HG02610 (cell line): Measurements from ENCODE around the gene SCFD1.

Experiments used
- ATAC-seq: cut with Tn5 transposase; IDR thresholded peaks from one replicate; pipeline ENCODE4 v1.9.1; 2021; ENCODE audit warnings: mild to moderate bottlenecking, moderate library complexity; ENCODE audit not compliant: unreplicated experiment

SCFD1 gene

DNA sequence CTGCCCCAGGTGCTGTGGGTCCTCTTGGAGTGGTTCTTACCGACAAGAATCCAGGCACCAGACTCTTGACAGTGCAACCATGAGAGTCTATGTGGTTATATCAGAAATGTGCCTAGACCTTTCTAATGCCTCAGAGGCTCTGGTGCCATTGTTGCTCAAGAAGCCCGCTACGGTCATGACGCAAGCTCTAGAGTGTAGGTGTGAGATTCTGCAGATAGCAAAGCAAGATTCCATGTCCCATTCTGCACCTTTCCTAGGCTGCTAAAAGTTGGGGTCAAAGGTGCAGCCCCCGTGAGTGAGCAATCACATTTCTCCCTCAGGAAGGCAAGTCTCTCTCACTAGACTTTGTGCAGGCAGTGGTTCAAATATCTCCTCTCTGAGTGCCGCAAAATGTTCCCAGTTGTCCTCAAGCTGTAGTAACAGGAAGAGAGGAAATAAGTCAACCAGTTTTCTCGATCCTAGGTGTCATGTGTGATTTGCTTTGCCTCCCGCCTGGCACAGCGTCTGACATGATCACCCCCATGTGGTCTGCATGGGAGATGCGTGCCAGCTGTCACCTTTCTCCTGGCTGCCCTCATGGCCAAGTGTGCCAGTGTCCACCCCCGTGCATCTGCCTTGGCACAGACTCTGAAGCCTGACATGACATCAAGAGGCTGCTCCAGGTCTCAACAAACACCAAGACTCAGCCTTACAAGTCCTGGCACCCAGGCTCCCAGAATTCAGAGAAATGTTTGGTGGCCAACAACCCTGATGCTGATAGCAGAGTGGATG is 129.7 kb downstream of the SCFD1 start:
- ATAC-seq: no peak

DNA sequence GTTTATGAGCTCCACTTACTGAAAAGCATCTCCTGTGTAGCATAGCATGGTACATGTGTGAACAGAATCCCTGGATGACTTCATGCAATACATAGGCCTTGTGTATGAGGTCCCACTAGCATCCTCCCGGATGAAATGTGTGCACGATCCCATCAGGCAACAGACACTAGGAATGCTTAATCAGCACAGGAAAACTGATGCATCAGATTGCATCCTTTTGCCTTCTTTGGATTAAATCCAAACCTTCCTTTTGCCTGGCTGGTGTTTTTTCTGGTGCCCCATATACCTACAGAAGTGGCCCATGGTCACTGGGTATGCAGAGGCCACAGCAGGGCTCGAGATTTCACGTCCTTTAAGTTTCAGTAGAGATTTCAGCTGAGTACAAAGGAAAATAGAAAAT is 131.3 kb downstream of the SCFD1 start:
- no peak for ATAC-seq

DNA sequence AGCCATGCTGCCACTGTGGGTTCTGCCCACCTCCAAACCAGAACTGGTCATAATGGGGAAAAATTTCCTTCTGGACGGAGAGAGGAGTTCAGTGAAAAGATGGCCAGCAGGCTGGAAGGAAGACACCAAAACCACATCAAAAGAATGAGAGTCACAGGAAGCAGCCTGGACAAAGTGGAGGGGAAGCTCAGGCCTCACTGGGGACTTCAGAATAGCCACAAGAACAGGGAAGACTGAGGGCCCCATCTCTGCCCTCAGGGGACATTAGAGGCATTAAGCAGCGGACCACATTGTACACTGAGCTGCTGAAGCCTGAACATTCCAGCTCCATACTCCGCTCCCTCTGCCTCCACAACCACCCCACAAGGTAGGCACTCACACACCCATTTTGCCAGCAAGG is 132.7 kb downstream of the SCFD1 start:
- no peak for ATAC-seq

DNA sequence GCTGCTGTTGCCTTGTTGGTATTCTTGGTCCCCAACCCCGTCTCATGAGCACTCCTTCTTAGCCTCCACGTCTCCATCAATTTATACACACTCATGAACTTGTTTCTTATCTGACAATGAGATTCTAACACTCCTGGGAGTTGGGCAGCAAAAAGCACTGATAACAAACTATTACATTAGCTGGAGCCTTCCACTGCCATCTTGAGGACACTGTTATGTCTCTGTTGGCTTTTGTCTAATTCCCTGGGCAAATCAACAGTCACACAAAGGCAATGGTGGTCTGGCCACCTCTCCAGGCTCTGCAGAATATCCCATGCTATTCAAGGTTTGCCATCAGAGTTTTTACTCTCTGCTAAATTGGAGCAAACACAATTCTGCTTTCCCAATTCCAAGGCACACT is 134.5 kb downstream of the SCFD1 start:
- no peak for ATAC-seq

DNA sequence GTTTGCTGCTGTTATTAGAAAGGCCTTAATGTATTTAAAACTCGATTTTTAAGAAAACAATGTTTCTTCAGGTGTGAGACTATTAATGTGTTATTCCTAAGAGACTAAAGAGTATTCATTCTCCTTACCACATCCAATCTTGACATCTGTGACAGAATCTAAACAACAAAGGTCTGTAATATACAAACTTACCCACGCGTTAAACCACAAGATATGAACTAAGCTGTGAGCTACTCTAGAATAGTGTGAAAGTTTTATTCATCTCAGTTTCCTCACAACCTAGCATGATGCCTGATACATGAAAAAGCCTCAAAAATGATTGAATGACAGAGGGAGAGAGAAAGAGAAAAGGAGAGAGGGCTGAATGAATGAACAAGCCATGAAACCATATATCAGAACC is 135.0 kb downstream of the SCFD1 start:
- no peak for ATAC-seq

DNA sequence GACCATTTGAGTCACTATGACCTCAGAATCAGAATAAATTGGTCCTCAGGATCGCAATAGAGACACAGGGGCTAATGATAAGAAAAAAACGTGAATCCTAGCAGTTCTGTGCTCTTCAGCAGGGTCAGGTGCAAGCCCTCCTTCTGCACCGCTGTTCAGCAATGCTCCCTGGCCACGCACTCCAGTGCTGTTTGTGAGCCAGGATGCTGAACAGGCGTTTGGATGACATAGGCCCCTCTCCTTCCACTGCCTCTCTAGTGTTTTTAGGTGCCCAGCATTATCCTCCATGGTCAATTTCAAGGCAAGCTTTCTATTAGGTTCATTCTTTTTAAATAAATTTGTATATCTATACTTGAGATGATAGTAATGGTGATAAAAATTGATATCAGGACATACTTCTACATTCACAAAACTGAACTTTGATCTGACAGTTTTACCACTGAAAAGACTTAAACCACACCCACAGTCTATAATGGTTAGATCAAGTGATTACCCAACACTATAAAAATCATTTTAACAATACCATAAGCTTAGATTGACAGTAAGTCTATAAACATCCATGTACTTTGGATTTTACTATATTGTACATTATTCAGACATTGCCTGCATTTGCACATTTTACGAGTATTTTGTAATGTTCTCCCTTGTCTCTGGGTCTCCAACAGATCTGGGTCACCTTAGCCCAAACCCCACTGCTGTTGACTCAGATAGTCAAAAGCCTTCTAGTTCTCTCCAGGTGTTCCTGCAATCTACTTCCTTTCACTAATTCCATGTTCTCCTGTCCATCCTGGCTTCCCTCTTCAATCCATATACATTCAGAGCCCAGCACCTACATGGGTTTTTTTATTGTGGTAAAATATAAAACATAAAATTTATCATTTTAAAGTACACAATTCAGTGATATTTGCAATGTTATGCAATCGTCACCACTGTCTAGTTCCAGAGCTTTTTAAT is 137.3 kb downstream of the SCFD1 start:
- ATAC-seq: no peak

DNA sequence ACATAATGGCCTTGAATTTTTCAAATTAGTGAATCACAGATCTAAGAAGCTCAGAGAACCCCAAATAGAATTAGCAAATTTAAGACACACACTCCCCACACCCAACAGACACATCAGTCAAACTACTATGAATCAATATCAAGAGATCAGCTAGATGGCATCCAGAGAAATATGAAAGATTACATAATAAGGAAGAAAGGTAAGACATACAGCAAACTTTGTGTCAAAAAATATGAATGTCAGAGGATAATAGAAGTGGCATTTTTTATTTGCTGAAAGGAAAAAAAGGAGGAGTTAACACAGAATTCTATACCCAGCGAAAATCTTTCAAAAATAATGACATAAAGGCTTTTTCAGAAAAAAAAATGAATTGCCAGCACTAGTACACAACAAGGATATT is 141.8 kb downstream of the SCFD1 start:
- ATAC-seq: no peak

DNA sequence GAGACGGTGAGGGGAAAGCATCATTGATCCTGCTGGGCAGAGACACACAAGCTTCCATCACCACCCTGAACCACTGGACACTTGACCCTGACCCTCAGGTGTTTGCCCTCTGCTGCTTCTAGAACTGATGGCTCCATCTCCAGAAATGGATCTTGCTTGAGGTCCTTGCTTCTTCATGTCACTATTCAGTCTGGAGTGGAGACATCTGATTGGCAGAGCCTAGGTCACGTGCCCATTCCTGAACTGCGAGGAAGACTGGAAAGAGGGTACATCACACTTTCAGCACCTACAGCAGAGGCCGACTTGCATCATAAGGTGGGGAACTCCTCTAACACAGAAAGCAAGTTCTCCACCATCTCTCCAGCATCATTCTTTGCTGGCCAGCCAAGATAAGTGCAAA is 145.5 kb downstream of the SCFD1 start:
- ATAC-seq: no peak

DNA sequence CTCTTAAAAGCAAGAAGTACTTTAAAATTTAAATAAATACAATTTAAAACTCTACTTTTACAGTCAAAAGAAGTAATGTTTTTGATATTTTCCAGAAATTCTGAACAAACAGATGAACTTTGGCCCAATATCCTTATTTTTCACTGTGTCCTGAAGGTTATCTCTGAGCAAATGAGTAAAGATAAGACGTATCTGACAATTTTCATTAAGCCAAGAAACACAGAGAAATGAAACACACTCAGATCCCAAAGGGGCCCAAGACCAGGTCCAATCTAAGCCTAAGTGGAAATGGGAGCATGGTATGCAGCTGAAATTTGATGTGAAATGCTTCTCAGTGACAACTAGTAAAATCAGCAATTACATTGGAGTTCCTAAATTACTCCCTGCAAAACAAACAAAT is 146.7 kb downstream of the SCFD1 start:
- no peak for ATAC-seq

DNA sequence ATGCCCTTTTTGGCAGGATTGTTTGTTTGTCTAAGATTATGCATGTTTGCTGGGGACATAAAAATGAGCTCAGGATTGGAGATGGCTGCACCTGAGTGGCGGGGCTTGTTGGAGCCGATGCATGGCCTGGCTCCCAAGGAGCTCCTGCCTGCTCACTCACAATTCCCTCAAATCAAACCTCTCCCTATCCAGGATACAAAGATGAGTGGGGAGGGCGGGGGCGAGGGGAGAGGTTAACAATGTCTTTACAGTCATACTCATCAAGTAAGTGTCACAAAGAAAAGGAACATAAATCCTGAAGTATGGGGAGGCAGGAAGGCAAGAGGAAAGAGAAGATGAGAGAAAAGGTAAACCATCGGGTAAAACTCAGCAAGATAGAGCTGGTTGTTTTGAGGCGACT is 148.3 kb downstream of the SCFD1 start:
- no peak for ATAC-seq

DNA sequence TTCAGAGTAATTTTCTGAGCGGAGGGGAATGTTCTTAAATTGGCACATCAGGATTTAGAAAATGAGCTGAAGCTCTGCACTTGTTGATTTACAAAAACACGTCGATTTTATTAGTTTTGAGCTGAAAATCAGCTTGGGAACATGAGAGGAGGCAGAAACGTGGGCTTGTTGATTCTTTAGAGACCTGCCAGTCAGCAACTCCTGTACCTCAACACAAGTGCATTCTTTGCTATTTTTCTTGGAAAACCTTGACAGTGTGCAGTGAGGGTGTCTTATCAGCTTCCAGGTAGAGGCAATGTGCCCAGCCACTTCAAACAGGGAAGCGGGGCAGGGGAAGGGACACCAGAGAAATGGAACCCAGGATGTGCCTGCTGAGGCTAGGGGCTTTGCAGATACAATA is 149.5 kb downstream of the SCFD1 start:
- no peak for ATAC-seq

DNA sequence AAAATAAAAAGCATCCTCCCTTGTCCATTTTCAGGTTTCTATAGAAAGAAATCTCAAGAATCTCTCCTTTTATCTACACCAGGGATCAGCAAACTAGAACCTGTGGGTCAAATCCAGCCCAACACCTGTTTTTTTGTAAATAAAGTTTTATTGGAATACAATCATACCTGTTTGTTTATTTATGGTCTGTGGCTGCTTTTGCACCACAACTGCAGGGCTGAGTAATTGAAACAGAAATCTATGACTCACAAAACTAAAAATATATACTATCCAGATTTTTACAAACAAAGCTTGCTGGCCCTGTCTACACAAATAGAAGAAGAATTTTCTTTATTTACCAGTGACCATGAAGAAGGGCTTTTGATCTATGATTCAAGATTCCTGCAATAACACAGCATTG is 157.1 kb downstream of the SCFD1 start:
- peak; percentile 75 for ATAC-seq
